SHP77 (cell line): ENCODE results near the gene GOSR1.
"Not testable (repeated sequence)": the region's sequence is repeated elsewhere in the genome, so short reads cannot be mapped to it uniquely, and the experiment has no call there.

Experiments
- DNase-seq, 2 experiments: peaks; one replicate each; lab custom pipeline; 2025; lab: John Stamatoyannopoulos, UW

GOSR1 gene

DNA sequence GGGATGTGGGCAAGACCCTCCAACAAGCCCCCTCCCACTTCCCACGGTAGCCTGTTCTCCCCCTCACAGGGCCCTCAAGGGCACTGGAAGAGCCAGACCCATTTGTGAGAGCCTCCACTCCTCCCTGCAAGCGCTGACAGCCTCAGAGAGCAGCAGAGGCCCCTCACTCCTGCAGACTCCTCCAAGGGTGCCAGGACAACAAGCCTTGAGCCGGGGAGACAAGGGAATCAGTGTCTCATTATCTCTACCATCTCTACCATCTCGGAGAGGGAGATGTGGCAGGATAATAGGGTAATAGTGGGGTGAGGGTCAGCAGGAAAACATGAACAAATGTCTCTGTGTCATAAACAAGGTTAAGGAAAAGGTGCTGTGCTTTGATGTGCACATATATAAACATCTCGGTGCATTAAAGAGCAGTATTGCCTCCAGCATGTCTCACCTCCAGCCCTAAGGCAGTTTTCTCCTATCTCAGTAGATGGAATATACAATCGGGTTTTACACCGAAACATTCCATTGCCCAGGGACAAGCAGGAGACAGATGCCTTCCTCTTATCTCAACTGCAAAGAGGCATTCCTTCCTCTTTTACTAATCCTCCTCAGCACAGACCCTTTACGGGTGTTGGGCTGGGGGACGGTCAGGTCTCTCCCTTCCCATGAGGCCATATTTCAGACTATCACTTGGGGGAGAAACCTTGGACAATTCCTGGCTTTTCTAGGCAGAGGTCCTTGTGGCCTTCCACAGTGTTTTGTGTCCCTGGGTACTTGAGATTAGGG is 86.1 kb downstream of the GOSR1 start:
- DNase-seq: not testable (repeated sequence)

- not testable (repeated sequence) for DNase-seq
Observed at GRCh38 chr17:30563905-30564390, 86.7 kb downstream of the GOSR1 start.

DNA sequence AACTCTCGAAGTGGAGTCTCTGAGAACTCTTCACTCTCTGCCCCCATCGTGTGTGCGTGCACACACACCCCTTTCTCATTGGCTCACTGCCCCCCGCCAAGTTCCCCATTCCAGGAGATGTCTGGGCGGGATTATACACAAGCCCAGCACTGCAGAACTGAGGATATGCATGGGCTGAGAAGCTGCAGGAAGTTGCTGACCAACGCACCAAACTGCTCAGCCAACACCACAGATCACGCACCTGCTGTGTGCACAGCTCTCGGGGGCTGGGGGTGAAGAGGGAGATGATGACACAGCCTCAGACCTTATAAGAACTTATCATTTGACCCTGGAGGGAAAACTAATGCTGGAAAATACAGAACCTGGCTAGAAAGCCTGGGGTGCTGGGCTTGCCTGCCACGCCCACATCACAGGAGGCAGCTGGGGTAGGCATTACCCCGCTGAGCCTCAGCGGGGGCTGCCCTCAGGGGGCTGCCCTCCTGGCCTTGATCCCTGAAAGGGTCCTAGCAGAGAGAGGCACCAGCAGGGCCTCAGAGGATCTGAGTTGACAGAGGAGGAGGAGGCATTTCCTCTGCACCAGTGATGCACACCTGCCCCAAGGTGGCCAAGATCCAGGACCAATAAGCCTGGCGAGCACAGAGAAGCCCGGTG is 87.3 kb downstream of the GOSR1 start:
- not testable (repeated sequence) for DNase-seq

DNA sequence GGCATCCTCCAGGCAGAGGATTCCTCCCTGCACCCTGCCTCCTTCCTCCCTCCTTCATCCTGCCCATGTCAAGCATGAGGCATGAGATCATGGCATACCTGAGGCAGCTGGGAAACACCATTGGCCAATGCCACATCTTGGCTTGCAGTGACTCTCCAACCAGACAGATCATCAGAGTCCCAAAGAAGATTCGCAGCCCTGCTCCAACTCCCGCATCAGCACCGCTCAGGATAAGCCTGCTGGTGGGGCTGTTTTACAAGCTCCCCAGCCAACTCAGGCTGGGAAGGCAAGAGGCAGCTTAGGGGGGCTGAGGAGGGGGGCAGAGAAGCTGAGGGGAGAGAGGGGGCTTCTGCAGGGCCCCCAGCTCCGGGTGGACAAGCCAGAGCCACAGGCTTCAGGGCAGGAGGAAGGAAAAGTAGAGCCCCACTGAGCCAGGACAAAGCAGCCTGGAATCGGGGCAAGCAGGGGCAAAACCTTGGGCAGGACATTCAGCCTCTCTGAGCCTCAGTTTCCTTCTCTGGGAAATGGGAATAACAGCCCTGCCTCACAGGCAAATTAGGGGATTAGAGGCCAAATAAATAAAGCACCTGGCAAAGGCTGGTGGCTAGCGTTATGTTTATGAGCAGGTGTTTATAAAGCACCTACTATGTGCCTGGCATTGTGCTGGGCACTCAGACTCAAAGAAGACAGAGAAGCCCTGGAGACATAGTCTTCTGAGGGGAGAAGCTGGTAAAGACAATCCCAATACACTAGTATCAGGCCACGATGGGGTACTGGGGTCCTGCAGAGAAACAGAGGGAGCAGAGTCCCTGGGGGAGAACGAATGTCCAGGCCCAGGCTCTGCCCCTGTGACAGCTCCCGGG is 88.1 kb downstream of the GOSR1 start:
- DNase-seq: no peak

DNA sequence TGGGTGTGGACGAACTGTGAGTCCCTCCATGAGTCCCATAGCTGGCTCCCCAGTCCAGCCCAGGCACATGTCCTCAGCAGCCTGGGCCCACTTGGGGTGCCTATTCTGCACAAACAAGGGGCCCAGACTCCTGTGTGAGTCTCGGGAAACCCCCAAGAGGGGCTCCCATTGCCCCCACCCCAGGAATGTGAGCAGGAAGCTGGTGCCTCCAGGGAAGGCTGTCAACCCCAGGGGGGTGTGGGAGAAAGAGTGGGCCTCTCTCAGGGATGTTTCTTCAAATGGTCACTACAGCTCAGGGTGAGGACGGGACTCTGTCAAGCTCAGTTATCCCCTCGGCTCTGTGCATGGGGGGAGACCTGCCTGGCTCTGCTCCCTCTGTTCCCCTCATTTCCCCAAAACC is 88.9 kb downstream of the GOSR1 start:
- DNase-seq: not testable (repeated sequence)

DNA sequence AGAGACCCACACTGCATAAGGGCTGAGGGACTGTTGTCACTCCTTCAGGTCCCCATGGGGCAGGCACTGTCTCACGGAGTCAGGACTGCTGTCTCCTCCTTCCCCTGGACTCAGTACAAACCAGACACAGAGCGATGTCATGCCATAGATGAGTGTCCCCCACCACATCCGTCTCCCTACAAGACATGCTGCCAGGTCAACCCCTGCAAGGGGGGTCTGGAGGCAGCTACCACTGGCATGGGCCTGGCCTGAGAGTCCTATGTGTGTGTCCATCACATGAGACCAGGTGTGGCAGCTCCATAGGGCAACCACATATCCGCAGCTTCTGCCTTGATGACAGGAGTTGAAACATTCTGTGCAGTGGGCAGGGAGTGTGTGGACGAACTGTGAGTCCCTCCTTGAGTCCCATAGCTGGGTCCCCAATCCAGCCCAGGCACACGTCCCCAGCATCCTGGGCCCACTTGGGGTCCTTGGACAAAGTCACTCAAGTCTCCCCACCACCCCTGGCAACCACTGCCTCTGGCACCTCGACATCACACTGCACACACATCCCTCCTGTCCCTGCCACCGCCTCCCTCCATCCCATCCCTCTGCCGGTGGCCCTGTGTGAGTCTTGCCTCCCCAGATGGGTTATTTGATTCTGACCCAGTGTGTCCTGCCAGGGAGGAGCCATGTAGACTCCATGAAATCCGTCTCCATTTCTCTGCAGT is 89.5 kb downstream of the GOSR1 start:
- not testable (repeated sequence) for DNase-seq

- DNase-seq: no peak
Observed at GRCh38 chr17:30567231-30568116, 90.3 kb downstream of the GOSR1 start.

GRCh38 chr17:30568117-30568430 is 90.9 kb downstream of the GOSR1 start:
- no peak for DNase-seq

DNA sequence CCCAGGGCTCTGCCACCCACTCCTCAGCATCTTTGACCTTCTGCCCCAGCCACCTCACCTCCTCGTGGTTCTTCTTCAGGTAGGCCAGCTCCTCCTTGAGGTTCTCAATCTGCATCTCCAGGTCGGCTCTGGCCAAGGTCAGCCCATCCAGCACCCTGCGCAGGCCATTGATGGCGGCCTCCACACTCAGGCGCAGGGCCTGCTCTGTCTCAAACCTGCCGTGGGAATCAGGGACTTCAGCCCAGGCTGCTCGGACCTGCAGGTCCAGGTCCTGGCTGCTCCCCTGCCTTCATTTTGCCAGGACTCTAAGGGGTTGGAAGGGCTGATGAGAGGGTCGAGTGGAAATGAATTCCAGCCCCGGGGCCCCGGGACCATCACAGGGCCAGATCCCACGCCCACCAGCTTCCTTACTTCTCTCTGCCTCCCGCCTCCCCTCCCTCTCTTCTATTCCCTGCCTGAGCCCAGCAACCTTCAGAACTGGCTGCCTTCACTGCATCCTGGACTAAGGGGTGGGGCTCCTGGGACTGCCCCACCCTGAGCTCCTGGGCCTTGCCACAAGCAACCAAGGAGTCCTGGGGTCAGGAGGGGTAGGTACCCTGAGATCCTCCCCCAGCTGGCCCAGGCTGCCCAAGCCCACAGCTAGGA is 92.4 kb downstream of the GOSR1 start:
- DNase-seq: not testable (repeated sequence)

DNA sequence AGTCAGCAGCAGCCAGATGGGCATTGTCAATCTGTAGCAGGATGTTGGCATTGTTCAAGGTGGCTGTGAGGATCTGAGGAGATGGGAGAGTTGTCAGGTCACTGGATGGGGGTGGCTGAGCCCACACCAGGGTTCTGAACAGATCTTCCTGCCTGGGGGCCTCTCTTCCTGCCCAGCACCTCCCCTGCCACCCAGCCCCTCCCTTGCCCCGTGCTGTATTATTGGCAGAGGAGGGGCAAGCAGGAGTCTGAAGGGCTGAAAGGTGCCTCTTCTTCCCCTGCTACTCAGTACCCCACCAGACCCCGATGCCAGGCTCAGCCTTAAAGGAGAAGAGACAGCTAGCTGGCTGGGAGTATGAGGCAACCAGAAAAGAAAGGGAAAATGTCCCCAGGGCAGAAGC is 93.0 kb downstream of the GOSR1 start:
- no peak for DNase-seq

DNA sequence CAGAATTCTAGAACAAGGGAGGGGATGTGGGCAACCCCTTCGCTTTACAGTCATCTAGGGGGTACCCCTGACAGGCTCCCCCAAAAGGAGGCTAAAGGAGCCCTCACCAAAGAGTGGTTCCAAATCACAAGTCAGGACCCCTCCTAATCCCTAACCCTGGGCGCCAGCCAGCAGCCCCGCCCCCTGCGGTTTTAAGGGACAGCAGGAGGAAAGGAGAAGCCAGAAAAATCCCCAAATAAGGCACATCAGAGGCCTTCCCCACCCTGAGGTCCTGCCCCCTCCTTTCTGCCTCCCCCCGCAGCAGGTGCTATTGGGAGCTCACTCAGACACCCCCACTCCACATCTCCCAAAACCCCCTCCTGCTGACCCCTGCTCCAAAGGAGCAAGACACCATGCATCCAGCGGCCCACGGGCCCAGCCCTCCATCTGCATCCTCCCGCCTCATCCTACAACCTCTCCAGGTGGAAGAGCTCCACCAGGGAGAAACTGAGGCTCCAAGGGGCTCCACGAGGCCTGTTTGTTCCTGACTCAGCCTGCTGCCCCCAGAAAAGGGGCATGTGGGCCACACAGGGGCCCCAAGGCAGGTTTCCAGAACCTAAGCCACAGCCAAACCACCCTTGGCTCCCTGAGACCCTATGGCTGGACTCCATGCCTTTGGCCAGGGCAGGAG is 93.5 kb downstream of the GOSR1 start:
- no peak for DNase-seq

DNA sequence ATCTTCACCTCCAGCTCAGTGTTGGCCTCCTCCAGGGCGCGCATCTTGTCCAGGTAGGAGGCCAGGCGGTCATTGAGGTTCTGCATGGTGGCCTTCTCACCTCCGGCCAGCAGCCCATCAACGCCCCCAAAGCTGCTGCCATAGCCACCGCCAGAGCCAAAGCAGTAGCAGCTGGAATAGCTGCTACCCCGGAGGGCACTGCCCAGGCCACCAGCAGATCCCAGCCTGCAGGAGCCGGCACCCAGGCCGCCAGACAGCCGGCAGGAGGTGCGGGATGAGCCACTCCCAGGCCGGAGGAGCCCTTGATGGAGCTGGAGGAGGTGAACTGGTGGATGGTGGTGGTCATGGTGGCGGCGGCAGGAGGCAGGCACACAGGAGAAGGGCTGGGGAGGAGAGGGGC is 94.2 kb downstream of the GOSR1 start:
- DNase-seq: not testable (repeated sequence)

DNA sequence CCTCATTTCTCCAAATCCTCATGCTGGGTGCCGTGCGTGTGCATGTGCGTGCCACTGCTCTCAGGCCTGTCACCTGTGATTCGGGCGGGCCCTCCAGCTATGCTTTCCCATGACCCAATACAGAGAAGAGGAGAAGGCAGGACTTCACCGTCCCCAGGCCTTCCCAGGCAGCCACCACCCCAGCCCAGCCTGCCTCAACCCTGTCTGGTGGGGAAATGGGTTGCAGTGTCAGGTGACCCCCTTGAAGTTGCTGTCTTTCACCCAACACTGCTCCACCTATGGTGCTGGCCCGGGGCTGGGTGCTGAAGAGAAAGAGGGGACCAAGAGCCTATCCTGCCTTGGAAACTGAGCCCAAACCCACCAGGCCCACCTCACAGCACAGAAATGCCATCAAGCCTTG is 94.7 kb downstream of the GOSR1 start:
- no peak for DNase-seq

DNA sequence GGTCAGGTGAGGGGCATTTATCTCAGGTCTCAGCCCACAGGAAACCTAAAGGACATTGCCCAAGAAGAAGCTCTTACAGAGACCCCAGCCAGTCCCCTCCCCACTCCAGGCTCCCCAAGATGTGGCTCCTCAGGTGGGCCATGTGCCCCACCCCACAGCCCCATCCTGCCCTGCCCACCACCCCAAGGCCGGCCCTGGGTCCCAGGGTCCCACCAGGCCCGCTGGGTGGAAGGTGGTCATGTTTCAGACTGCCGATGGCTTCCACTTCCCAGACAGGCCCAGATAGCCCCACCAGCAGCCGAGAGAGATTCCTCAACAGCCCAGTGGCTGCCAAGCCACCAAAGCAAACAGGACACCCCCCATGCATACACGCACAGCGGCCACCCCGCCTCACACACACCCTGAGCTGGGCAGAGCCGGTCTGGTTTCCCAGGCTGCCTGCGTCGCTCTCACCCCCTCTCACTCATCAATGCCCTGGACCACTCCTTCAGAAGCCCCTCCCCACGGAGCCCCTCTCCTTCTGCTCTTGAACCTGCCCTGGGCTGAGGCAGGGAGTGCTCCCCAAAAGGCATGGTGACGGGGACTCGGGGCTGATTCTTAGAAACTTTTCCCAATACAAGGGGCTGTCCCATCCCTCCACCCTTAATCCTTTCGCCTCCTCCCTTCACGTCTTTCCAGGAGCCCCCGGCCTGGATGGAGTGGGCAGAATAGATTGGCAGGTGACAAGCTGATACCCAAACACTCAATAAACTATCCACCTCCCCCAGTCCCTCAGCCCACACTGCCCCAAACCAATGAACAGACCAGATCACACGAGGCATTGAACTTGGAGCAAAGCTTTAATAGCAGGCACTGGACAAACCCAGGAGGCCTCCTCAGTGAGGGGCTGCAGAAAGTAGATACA is 95.7 kb downstream of the GOSR1 start:
- DNase-seq: not testable (repeated sequence)

DNA sequence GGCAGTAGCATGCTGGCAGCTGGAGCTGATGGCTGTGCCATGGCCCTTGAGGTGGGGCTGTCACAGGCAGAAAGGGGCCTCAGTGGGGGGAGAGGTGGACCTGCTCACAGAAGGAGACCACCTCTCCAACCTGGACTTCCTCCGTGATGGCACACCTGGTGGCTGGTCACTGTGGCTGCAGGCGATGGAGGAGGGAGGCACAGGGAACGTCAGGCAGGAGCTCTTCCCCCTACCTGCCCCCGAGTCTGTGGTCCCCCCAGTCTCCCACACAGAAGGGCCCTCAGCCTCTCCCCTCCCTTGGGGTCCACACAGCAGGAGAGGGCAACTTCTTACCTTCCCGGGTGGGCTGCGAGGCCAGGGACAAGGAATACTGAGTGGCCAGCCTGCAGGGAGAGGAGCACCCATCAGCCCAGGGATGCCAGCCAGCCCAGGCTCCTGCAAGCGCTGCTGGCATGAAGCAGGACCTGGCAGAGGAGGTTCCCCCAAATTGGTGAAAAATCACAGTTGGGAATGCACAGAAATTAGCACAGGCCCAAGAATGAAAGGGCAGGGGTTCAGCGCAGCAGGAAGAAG is 96.5 kb downstream of the GOSR1 start:
- DNase-seq: no peak

DNA sequence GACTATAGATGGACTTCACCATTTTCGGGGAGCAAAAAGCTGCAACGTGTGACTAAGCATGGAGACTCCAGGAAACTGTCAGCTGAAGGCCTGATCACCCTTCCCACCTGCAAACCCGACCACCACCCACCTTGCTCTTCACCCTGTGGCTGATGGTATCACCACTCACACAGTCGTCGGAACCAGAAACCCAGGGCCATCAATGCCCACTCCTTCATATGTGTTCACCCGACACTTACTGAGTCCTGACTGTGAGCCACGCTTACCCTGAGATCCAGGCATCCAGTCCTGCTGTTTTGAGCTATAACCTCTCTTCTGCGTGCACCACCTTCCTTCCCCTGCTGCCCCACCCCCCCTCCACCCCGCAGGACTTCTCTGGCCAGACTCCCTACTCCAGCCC is 97.1 kb downstream of the GOSR1 start:
- not testable (repeated sequence) for DNase-seq

DNA sequence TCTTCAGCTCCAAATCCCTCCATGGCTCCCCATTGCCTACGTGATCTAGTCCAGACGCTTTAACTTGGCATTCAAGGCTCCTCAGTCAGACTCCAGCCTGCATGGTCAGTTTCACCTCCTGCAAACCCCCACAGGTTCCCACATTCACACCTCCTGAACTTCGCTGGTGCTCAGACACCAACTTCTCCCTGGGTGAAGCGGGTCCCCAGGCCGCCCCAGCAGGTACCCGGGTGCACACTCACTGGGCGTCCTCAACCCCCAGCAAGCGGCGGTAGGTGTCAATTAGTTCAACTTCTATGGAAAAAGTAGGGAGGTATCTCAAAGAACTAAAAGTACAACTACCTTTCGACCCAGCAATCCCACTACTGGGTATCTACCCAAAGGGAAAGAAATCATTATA is 97.6 kb downstream of the GOSR1 start:
- not testable (repeated sequence) for DNase-seq

- DNase-seq: not testable (repeated sequence)
Observed at GRCh38 chr17:30575648-30576325, 98.6 kb downstream of the GOSR1 start.
